ENCODE measurements around the gene C16orf74. TPM values are rescaled to one million over a fixed set of nuclear protein-coding genes. Genes with fewer than 3 reads are reported as not detected.

The C16orf74 gene
- total and polyA plus RNA-seq, 9 donors = 0.38 to 1.5 (median 0.63) TPM; not detected in 2

- Histone ChIP-seq H3K4me1 (ENCODE audit: insufficient read depth) (no peaks in the 10 kb centered on the region), H3K9me3 (no peaks in the 10 kb centered on the region), H3K27me3 (no peaks in the 10 kb centered on the region), H3K4me3 (no peak overlapping the region), H3K36me3 (no peaks in the 10 kb centered on the region), H3K27ac (no peak overlapping the region)
- no peak for DNase-seq
- intact Hi-C loops (cut with DNase I) = loop anchor here in 2 of 4 donors (5.0 to 10.0 kb wide), 2 partner anchors 444 to 612 kb away; no protein-coding TSS in a partner anchor
- 33 to 70% (median 52%) methylated on average over 3 of the region's 3 CpGs for WGBS, 3 donors
- TF ChIP-seq POLR2A (IDR thresholded peaks at IDR 0.05) = no peak
These were observed 34.2 kb downstream of the C16orf74 start for GRCh38 chr16:85716680-85717038.

GRCh38 chr16:85716022-85716679 lies 34.7 kb downstream of the C16orf74 start:
- 18 to 32% (median 27%) methylated on average over 9 of the region's 9 CpGs for WGBS, 3 donors
- no peaks in the 10 kb centered on the region for H3K9me3 ChIP-seq
- TF ChIP-seq POLR2A (IDR thresholded peaks at IDR 0.05) (no peak), EP300 (IDR thresholded peaks at IDR 0.05) (no peak)
- TF ChIP-seq, protein P1, sequence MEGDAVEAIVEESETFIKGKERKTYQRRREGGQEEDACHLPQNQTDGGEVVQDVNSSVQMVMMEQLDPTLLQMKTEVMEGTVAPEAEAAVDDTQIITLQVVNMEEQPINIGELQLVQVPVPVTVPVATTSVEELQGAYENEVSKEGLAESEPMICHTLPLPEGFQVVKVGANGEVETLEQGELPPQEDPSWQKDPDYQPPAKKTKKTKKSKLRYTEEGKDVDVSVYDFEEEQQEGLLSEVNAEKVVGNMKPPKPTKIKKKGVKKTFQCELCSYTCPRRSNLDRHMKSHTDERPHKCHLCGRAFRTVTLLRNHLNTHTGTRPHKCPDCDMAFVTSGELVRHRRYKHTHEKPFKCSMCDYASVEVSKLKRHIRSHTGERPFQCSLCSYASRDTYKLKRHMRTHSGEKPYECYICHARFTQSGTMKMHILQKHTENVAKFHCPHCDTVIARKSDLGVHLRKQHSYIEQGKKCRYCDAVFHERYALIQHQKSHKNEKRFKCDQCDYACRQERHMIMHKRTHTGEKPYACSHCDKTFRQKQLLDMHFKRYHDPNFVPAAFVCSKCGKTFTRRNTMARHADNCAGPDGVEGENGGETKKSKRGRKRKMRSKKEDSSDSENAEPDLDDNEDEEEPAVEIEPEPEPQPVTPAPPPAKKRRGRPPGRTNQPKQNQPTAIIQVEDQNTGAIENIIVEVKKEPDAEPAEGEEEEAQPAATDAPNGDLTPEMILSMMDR (IDR thresholded peaks at IDR 0.05) = no peak
- H3K27me3 ChIP-seq = no peaks in the 10 kb centered on the region
- H3K4me3 ChIP-seq = no peak overlapping the region
- no peaks in the 10 kb centered on the region for H3K4me1 ChIP-seq (ENCODE audit: insufficient read depth)
- intact Hi-C loops (cut with DNase I) = loop anchor here in 2 of 4 donors (5.0 to 10.0 kb wide), 2 partner anchors 444 to 611 kb away; no protein-coding TSS in a partner anchor
- H3K27ac ChIP-seq = no peak overlapping the region
- no peaks in the 10 kb centered on the region for H3K36me3 ChIP-seq
- no peak for DNase-seq

DNA sequence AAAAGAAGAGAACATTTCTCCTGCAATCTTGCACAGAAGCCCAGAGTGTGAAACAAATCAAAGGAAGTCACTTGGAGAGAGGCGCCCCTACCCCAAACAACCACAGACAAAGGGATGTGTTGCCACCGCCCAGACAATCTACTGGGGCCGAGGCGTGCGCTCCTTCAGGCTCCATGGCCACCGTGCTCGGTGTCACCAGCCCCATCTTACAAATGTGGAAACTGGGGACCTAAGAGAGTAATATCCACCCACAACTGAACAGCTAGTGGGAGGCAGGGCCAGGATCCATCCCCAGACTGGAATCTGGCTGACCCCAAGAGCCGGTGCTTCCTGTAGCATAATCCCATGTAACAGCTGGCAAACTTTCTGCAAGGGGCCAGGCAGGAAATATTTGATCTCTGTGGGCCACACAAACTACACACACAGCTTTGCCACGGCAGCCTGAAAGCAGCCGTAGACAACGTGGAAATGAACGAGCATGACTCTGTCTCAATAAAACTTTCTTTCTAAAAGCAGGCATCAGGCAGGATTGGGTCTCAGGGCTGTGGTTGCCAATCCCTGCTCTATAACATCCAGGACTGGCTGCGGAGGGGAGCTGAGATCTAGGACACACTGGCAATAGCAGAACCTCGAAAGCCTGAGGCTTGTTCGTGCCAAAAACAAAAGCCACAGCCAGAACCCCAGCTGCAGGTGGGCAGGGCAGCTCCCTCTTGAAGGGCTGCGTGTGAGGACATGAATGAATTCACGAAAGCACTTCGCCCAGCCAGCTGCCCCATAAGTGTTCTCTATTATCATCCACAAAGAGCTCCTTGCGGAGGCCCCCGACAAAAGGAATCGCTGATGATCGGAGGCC lies 35.5 kb downstream of the C16orf74 start:
- intact Hi-C loops (cut with DNase I) = loop anchor here in 2 of 4 donors (5.0 to 10.0 kb wide), 2 partner anchors 443 to 611 kb away; no protein-coding TSS in a partner anchor
- Histone ChIP-seq H3K4me1 (ENCODE audit: insufficient read depth) (no peaks in the 10 kb centered on the region), H3K9me3 (no peaks in the 10 kb centered on the region), H3K36me3 (no peaks in the 10 kb centered on the region), H3K27ac (no peak overlapping the region), H3K27me3 (no peaks in the 10 kb centered on the region), H3K4me3 (no peak overlapping the region)
- 40 to 56% (median 46%) methylated on average over 22 of the region's 22 CpGs for WGBS, 3 donors
- TF ChIP-seq, protein P1 (IDR thresholded peaks at IDR 0.05) = no peak
- DNase-seq = no peak

- no peak overlapping the region for H3K4me3 ChIP-seq
- intact Hi-C loops (cut with DNase I) = loop anchor here in 2 of 4 donors (10.0 kb wide), 1 partner anchor 608 kb away; no protein-coding TSS in a partner anchor
- H3K27me3 ChIP-seq = no peaks in the 10 kb centered on the region
- H3K27ac ChIP-seq = no peak overlapping the region
- no peaks in the 10 kb centered on the region for H3K9me3 ChIP-seq
- no peaks in the 10 kb centered on the region for H3K4me1 ChIP-seq (ENCODE audit: insufficient read depth)
- DNase-seq = no peak
- WGBS, 3 donors = 52 to 58% (median 54%) methylated on average over 9 of the region's 9 CpGs
- H3K36me3 ChIP-seq = no peaks in the 10 kb centered on the region
- TF ChIP-seq, protein P1 (IDR thresholded peaks at IDR 0.05) = no peak
- TF ChIP-seq POLR2A (IDR thresholded peaks at IDR 0.05) (no peak), EP300 (IDR thresholded peaks at IDR 0.05) (no peak)
These were observed 38.1 kb downstream of the C16orf74 start for GRCh38 chr16:85712801-85713200.

All from ovary (tissue), 9 donors.